ENCODE results near the gene POLR2E. TPM values are rescaled to one million over a fixed set of nuclear protein-coding genes. Genes with fewer than 3 reads are reported as not detected.
A peak's percentile ranks its signal among the peaks of the same experiment; 100 is the strongest.

Gene POLR2E
- total RNA-seq, 1 experiment from 2014 or later: 281 TPM

GRCh38 chr19:1039646-1040475, 55.3 kb downstream of the POLR2E start, which contains the start of gene ABCA7:
ABCA7 (plus strand) TSS chr19:1040107; CDS start chr19:1041362, 1,255 bp downstream.
- intact Hi-C loops (cut with micrococcal nuclease): loop anchor here (2.0 kb wide), 1 partner anchor 13 kb away; the partner anchor contains the start of gene CNN2
- POLR2A ChIA-PET: interaction anchor here (0.7 to 7.8 kb wide), 6 partner anchors 12 to 229 kb away, joined by 3 to 85 read pairs (median 6); partner anchors contain the start of genes CIRBP, CNN2, RNU6-2 and WDR18
- ATAC-seq (peak; percentile 78), DNase-seq (ENCODE audit: low read depth, low spot score) (peak; percentile 96)
- peaks cover 31 to 67% of the 10 kb centered on the region in 2 experiments for H3K4me1 ChIP-seq (ENCODE audit: control insufficient read depth in 1 of 2, insufficient read depth in 2 of 2, low read length in 2 of 2)
- BruUV-seq (replicated peaks): TSS peak; percentile 52
- H3K9me2 ChIP-seq (ENCODE audit: insufficient read depth): no peaks in the 10 kb centered on the region
- CTCF ChIA-PET: interaction anchor here (0.9 to 1.1 kb wide), 4 partner anchors 12 to 227 kb away, joined by 3 to 7 read pairs (median 4); no protein-coding TSS in a partner anchor
- H4K20me1 ChIP-seq (ENCODE audit: insufficient read depth): no peaks in the 10 kb centered on the region
- peak within 1 kb of the TSS; percentile 91 for H3K4me3 ChIP-seq (replicated peaks in 1 of 2; ENCODE audit: low read depth in 1 of 2, low read length in 2 of 2)
- no peak within 1 kb of the TSS for H2AFZ ChIP-seq (ENCODE audit: low read depth, low read length, poor library complexity, severe bottlenecking)
- peak within 1 kb of the TSS; percentile 84 for H3K9ac ChIP-seq (ENCODE audit: low read length)
- no peaks in the 10 kb centered on the region for H3K9me3 ChIP-seq (ENCODE audit: control insufficient read depth in 1 of 2, insufficient read depth in 1 of 2, low read depth in 1 of 2, low read length in 2 of 2)
- peaks cover 4 to 14% of the 10 kb centered on the region in 2 experiments; a peak in 3 of 4 replicates for H3K36me3 ChIP-seq (ENCODE audit: control insufficient read depth in 1 of 2, insufficient read depth in 2 of 2, low read length in 2 of 2)
- RAD21 ChIA-PET (ENCODE audit: low non-redundant PET in 1 of 2, low total read pairs in 2 of 2, uncharacterized antibody in 2 of 2, unreplicated experiment in 2 of 2): interaction anchor here (1.0 to 1.1 kb wide), 2 partner anchors 12 to 15 kb away, joined by 4 read pairs; no protein-coding TSS in a partner anchor
- peak within 1 kb of the TSS; percentile 78 for H3K27ac ChIP-seq (ENCODE audit: low read depth, low read length)
- H3K27me3 ChIP-seq (ENCODE audit: insufficient read depth, low read length): no peaks in the 10 kb centered on the region
- H3K79me2 ChIP-seq (ENCODE audit: insufficient read depth, low read length): peaks cover 17% of the 10 kb centered on the region; the same call in 1 of the 2 replicates
- H3K4me2 ChIP-seq (ENCODE audit: low read length): peak within 1 kb of the TSS; percentile 88
- TF ChIP-seq EZH2phosphoT487 (IDR thresholded peaks at IDR 0.05; ENCODE audit: borderline replicate concordance) (no peak), JUND (IDR thresholded peaks at IDR 0.05) (no peak), SIN3A (IDR thresholded peaks at IDR 0.05; ENCODE audit: low read depth) (peak; percentile 71; the same call in 1 of the 2 replicates), POLR2A (IDR thresholded peaks at IDR 0.05; ENCODE audit: borderline replicate concordance, extremely low read depth, insufficient read depth, insufficient read length) (no peak), EZH2 (IDR thresholded peaks at IDR 0.05) (no peak), SRF (IDR thresholded peaks at IDR 0.05; ENCODE audit: low read depth) (no peak), CEBPB (IDR thresholded peaks at IDR 0.05; ENCODE audit: low read depth) (no peak), RAD21 (IDR thresholded peaks at IDR 0.05; ENCODE audit: low read depth) (no peak), ZFX (IDR thresholded peaks at IDR 0.05) (peak; percentile 30; the same call in 1 of the 2 replicates), POLR2AphosphoS5 (IDR thresholded peaks at IDR 0.05; ENCODE audit: low read depth, low read length) (peak; percentile 70), ELF1 (IDR thresholded peaks at IDR 0.05; ENCODE audit: borderline replicate concordance, low read depth) (no peak), FOSL1 (IDR thresholded peaks at IDR 0.05; ENCODE audit: low read depth) (no peak), CBX3 (IDR thresholded peaks at IDR 0.05; ENCODE audit: low read depth) (no peak), EGR1 (IDR thresholded peaks at IDR 0.05; ENCODE audit: low read depth) (no peak), TCF7L2 (IDR thresholded peaks at IDR 0.05; ENCODE audit: borderline replicate concordance, extremely low read depth, insufficient read depth, insufficient read length) (peak; percentile 49), YY1 (IDR thresholded peaks at IDR 0.05; ENCODE audit: extremely low read depth, insufficient replicate concordance, low read depth, low read length) (no peak), ZNF274 (IDR thresholded peaks at IDR 0.05; ENCODE audit: low read depth, low read length) (no peak), SP1 (IDR thresholded peaks at IDR 0.05; ENCODE audit: low read depth) (peak; percentile 99)
- TF ChIP-seq, protein P1, sequence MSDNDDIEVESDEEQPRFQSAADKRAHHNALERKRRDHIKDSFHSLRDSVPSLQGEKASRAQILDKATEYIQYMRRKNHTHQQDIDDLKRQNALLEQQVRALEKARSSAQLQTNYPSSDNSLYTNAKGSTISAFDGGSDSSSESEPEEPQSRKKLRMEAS (IDR thresholded peaks at IDR 0.05): peak; percentile 82
- TF ChIP-seq, protein P2, sequence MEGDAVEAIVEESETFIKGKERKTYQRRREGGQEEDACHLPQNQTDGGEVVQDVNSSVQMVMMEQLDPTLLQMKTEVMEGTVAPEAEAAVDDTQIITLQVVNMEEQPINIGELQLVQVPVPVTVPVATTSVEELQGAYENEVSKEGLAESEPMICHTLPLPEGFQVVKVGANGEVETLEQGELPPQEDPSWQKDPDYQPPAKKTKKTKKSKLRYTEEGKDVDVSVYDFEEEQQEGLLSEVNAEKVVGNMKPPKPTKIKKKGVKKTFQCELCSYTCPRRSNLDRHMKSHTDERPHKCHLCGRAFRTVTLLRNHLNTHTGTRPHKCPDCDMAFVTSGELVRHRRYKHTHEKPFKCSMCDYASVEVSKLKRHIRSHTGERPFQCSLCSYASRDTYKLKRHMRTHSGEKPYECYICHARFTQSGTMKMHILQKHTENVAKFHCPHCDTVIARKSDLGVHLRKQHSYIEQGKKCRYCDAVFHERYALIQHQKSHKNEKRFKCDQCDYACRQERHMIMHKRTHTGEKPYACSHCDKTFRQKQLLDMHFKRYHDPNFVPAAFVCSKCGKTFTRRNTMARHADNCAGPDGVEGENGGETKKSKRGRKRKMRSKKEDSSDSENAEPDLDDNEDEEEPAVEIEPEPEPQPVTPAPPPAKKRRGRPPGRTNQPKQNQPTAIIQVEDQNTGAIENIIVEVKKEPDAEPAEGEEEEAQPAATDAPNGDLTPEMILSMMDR (IDR thresholded peaks at IDR 0.05 in 2 of 3, conservative IDR thresholded peaks at IDR 0.05 in 1 of 3; ENCODE audit: borderline replicate concordance in 1 of 3, insufficient read depth in 1 of 3, low read depth in 2 of 3, low read length in 2 of 3): no peak
- TF ChIP-seq, protein P3, sequence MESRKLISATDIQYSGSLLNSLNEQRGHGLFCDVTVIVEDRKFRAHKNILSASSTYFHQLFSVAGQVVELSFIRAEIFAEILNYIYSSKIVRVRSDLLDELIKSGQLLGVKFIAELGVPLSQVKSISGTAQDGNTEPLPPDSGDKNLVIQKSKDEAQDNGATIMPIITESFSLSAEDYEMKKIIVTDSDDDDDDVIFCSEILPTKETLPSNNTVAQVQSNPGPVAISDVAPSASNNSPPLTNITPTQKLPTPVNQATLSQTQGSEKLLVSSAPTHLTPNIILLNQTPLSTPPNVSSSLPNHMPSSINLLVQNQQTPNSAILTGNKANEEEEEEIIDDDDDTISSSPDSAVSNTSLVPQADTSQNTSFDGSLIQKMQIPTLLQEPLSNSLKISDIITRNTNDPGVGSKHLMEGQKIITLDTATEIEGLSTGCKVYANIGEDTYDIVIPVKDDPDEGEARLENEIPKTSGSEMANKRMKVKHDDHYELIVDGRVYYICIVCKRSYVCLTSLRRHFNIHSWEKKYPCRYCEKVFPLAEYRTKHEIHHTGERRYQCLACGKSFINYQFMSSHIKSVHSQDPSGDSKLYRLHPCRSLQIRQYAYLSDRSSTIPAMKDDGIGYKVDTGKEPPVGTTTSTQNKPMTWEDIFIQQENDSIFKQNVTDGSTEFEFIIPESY (IDR thresholded peaks at IDR 0.05; ENCODE audit: extremely low read depth, insufficient replicate concordance, low read length): no peak
- TF ChIP-seq, protein P4, sequence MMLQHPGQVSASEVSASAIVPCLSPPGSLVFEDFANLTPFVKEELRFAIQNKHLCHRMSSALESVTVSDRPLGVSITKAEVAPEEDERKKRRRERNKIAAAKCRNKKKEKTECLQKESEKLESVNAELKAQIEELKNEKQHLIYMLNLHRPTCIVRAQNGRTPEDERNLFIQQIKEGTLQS (IDR thresholded peaks at IDR 0.05): no peak
